GM23338 (cell line): ENCODE measurements around the gene ABR. TPM values are rescaled to one million over a fixed set of nuclear protein-coding genes. Genes with fewer than 3 reads are reported as not detected.

Source experiments
- ATAC-seq: fragments of 200-7000 bp; cut with Tn5 transposase; 3 replicates; pipeline ENCODE4 v1.9.1; 2020
- DNase-seq: peaks from one replicate; pipeline ENCODE4 v3.0.0-alpha.2; 2015; ENCODE audit warnings: low spot score
- H2AFZ ChIP-seq: fragments of 200-600 bp; sonication (generic); 2 replicates; pipeline ENCODE4 v1.8.0; 2016; ENCODE audit warnings: antibody characterized with exemption, mild to moderate bottlenecking, moderate library complexity
- H3F3A ChIP-seq: fragments of 200-600 bp; sonication (generic); replicated peaks from 2 replicates; pipeline ENCODE4 v1.8.0; 2017; ENCODE audit warnings: antibody characterized with exemption, mixed run types, low read depth
- H3K27ac ChIP-seq: fragments of 200-600 bp; sonication (generic); 2 replicates; pipeline ENCODE4 v1.6.1; 2016; ENCODE audit warnings: low read depth
- H3K27me3 ChIP-seq: fragments of 200-600 bp; sonication (generic); 2 replicates; pipeline ENCODE4 v1.8.0; 2016; ENCODE audit warnings: mild to moderate bottlenecking, mixed run types, moderate library complexity; ENCODE audit not compliant: insufficient read depth
- H3K36me3 ChIP-seq: fragments of 200-600 bp; sonication (generic); 2 replicates; pipeline ENCODE4 v1.8.0; 2016; ENCODE audit warnings: mild to moderate bottlenecking; ENCODE audit not compliant: insufficient read depth
- H3K4me1 ChIP-seq: fragments of 200-600 bp; sonication (generic); 2 replicates; pipeline ENCODE4 v1.8.0; 2016; ENCODE audit warnings: mild to moderate bottlenecking, moderate library complexity; ENCODE audit not compliant: insufficient read depth
- H3K4me2 ChIP-seq: fragments of 200-600 bp; sonication (generic); 2 replicates; pipeline ENCODE4 v1.7.1; 2017; ENCODE audit warnings: mixed run types
- H3K4me3 ChIP-seq: fragments of 200-600 bp; sonication (generic); 2 replicates; pipeline ENCODE4 v1.6.1; 2016; ENCODE audit warnings: mixed run types
- H3K79me2 ChIP-seq: fragments of 200-600 bp; sonication (generic); replicated peaks from 2 replicates; pipeline ENCODE4 v1.8.0; 2017; ENCODE audit warnings: mild to moderate bottlenecking; ENCODE audit not compliant: insufficient read depth
- H3K9me2 ChIP-seq: fragments of 200-600 bp; sonication (generic); 2 replicates; pipeline ENCODE4 v1.8.0; 2017; ENCODE audit not compliant: insufficient read depth
- H4K20me1 ChIP-seq: fragments of 200-600 bp; sonication (generic); replicated peaks from 2 replicates; pipeline ENCODE4 v1.8.0; 2017; ENCODE audit warnings: mild to moderate bottlenecking; ENCODE audit not compliant: insufficient read depth
- H3K27ac Mint-ChIP-seq: 2 replicates; pipeline ENCODE4 v1.8.0; 2020; ENCODE audit warnings: inconsistent platforms, mild to moderate bottlenecking, moderate library complexity, mixed read lengths
- H3K27me3 Mint-ChIP-seq: 3 replicates; pipeline ENCODE4 v1.8.0; 2022; ENCODE audit warnings: low read depth, mild to moderate bottlenecking, moderate library complexity, mixed read lengths, inconsistent platforms; ENCODE audit not compliant: insufficient read depth, poor library complexity
- H3K36me3 Mint-ChIP-seq: 3 replicates; pipeline ENCODE4 v1.8.0; 2021; ENCODE audit warnings: low read depth, mild to moderate bottlenecking, inconsistent platforms, moderate library complexity, mixed read lengths
- H3K4me1 Mint-ChIP-seq: 3 replicates; pipeline ENCODE4 v1.8.0; 2020; ENCODE audit warnings: mild to moderate bottlenecking, inconsistent platforms, mixed read lengths
- H3K4me3 Mint-ChIP-seq: 3 replicates; pipeline ENCODE4 v1.8.0; 2021; ENCODE audit warnings: moderate library complexity, mild to moderate bottlenecking, inconsistent platforms, mixed read lengths
- H3K9me3 Mint-ChIP-seq: 3 replicates; pipeline ENCODE4 v1.8.0; 2020; ENCODE audit warnings: moderate library complexity, mild to moderate bottlenecking, inconsistent platforms, mixed read lengths
- CREB1 ChIP-seq: fragments of 250-450 bp; sonication (Bioruptor Pico); IDR thresholded peaks from 2 replicates; pipeline ENCODE4 v1.5.0; 2020; ENCODE audit warnings: low read depth, mild to moderate bottlenecking, moderate library complexity
- CTCF ChIP-seq, 2 experiments: fragments of 200-600 bp in 1 of 2; sonication (generic) in 1 of 2; conservative IDR thresholded peaks; 2 replicates each; pipeline versions ENCODE4 v1.5.1 to v1.6.1; 2016 to 2017; ENCODE audit warnings: antibody characterized with exemption in 2 of 2, low read depth in 2 of 2, mild to moderate bottlenecking in 2 of 2, moderate library complexity in 1 of 2
- ETS1 ChIP-seq: IDR thresholded peaks from 2 replicates; pipeline ENCODE4 v1.6.1; 2016; ENCODE audit warnings: antibody characterized with exemption
- EZH2 ChIP-seq: fragments of 200-600 bp; sonication (generic); IDR thresholded peaks from one replicate; pipeline ENCODE4 v1.8.0; 2017; ENCODE audit warnings: antibody characterized with exemption, mild to moderate bottlenecking, low read depth; ENCODE audit not compliant: unreplicated experiment
- EZH2phosphoT487 ChIP-seq: fragments of 200-600 bp; sonication (generic); IDR thresholded peaks from one replicate; pipeline ENCODE4 v1.8.1; 2018; ENCODE audit warnings: antibody characterized with exemption; ENCODE audit not compliant: unreplicated experiment
- JUNB ChIP-seq: IDR thresholded peaks from one replicate; pipeline ENCODE4 v1.6.1; 2016; ENCODE audit warnings: antibody characterized with exemption; ENCODE audit not compliant: unreplicated experiment
- NANOG ChIP-seq: IDR thresholded peaks from 2 replicates; pipeline ENCODE4 v1.6.1; 2016; ENCODE audit warnings: antibody characterized with exemption, borderline replicate concordance
- POLR2AphosphoS5 ChIP-seq: IDR thresholded peaks from 2 replicates; pipeline ENCODE4 v1.6.1; 2016; ENCODE audit warnings: antibody characterized with exemption, low read depth
- REST ChIP-seq: IDR thresholded peaks from one replicate; pipeline ENCODE4 v1.6.1; 2018; ENCODE audit warnings: antibody characterized with exemption; ENCODE audit not compliant: unreplicated experiment
- STAT1 ChIP-seq: IDR thresholded peaks from one replicate; pipeline ENCODE4 v1.6.1; 2016; ENCODE audit warnings: antibody characterized with exemption; ENCODE audit not compliant: unreplicated experiment
- ZNF114 ChIP-seq: fragments of 250-450 bp; sonication (Bioruptor Pico); IDR thresholded peaks from 2 replicates; pipeline ENCODE4 v1.5.0; 2020; ENCODE audit warnings: mild to moderate bottlenecking, moderate library complexity
- ZNF331 ChIP-seq: fragments of 250-450 bp; sonication (Bioruptor Pico); IDR thresholded peaks from 2 replicates; pipeline ENCODE4 v1.5.0; 2020; ENCODE audit warnings: low read depth, mild to moderate bottlenecking, moderate library complexity
- ZNF462 ChIP-seq: fragments of 250-450 bp; sonication (Bioruptor Pico); IDR thresholded peaks from 2 replicates; pipeline ENCODE4 v1.5.0; 2020; ENCODE audit warnings: mild to moderate bottlenecking, moderate library complexity
- polyA plus RNA-seq: library from polyadenylated mRNA; unstranded; fragments of >200 nt; fragmentation: Nextera tagmentation; extraction: Ambion mirVana; gene quantifications from 2 replicates; pipeline ENCODE4 v1.2.1, GENCODE V29; 2016
- total RNA-seq: library from RNA; depleted of rRNA; stranded (reverse); fragments of >200 nt; shearing (Covaris generic); gene quantifications from 2 replicates; pipeline ENCODE4 v1.2.3, GENCODE V29; 2014

The ABR gene
- total and polyA plus RNA-seq, 2 experiments from 2014 or later: 15.0 to 27.7 TPM

- H3K79me2 ChIP-seq: no peaks in the 10 kb centered on the region
- Mint-ChIP-seq H3K4me1 (peaks cover 8% of the 10 kb centered on the region; the same call in 2 of the 3 replicates), H3K9me3 (no peaks in the 10 kb centered on the region), H3K36me3 (0 out of 3 replicates have a peak, but pooled peaks cover 3% of the 10 kb centered on the region), H3K4me3 (no peak overlapping the region), H3K27me3 (peaks cover 8% of the 10 kb centered on the region), H3K27ac (no peak overlapping the region)
- no peak overlapping the region for H3K4me3 ChIP-seq
- no peak for DNase-seq
- no peak overlapping the region for H3K27ac ChIP-seq
- H3F3A ChIP-seq: no peaks in the 10 kb centered on the region
- no peaks in the 10 kb centered on the region for H3K4me1 ChIP-seq
- H3K4me2 ChIP-seq: no peak overlapping the region
- no peak overlapping the region for H2AFZ ChIP-seq
- no peaks in the 10 kb centered on the region; the same call in 1 of the 2 replicates for H4K20me1 ChIP-seq
- H3K36me3 ChIP-seq: no peaks in the 10 kb centered on the region
- no peaks in the 10 kb centered on the region for H3K9me2 ChIP-seq
- no peaks in the 10 kb centered on the region; the same call in 1 of the 2 replicates for H3K27me3 ChIP-seq
- no peak for TF ChIP-seq JUNB
- TF ChIP-seq REST: no peak
- no peak for TF ChIP-seq CREB1
- no peak for TF ChIP-seq POLR2AphosphoS5
- TF ChIP-seq EZH2: no peak
- no peak for TF ChIP-seq EZH2phosphoT487
- no peak for TF ChIP-seq ZNF331 (CRISPR knock-in tag)
- TF ChIP-seq ZNF114: no peak
- TF ChIP-seq CTCF (conservative IDR thresholded peaks at IDR 0.05; ENCODE audit: low read depth in 2 of 2): no peak
- no peak for TF ChIP-seq STAT1
- no peak for TF ChIP-seq NANOG
- TF ChIP-seq ZNF462 (CRISPR knock-in tag): no peak
- no peak for TF ChIP-seq ETS1
- no peak for ATAC-seq
These were observed 150.4 kb downstream of the ABR start for GRCh38 chr17:1029196-1029921.
